ENCODE results near the gene MGAT5B.
"Not testable (repeated sequence)": the region's sequence is repeated elsewhere in the genome, so short reads cannot be mapped to it uniquely, and the experiment has no call there.

Gene MGAT5B

GRCh38 chr17:76841776-76842405 lies 26.3 kb upstream of the MGAT5B start:
- Mint-ChIP-seq H3K36me3 (ENCODE audit: low read depth) (no peaks in the 10 kb centered on the region), H3K4me3 (no peak overlapping the region), H3K27ac (no peak overlapping the region), H3K4me1 (ENCODE audit: low read depth) (peaks cover 17% of the 10 kb centered on the region), H3K27me3 (peaks cover 41% of the 10 kb centered on the region), H3K9me3 (no peaks in the 10 kb centered on the region)
- intact Hi-C loops (cut with micrococcal nuclease): no loop called here

- H3K4me1 Mint-ChIP-seq (ENCODE audit: low read depth): peaks cover 20% of the 10 kb centered on the region
- H3K9me3 Mint-ChIP-seq; H3K36me3 Mint-ChIP-seq (ENCODE audit: low read depth); H3K27ac Mint-ChIP-seq; intact Hi-C loops (cut with micrococcal nuclease); H3K4me3 Mint-ChIP-seq: not testable (repeated sequence)
- peaks cover 42% of the 10 kb centered on the region for H3K27me3 Mint-ChIP-seq
These were observed 25.1 kb upstream of the MGAT5B start for GRCh38 chr17:76843068-76843467.

GRCh38 chr17:76843703-76844484 lies 24.3 kb upstream of the MGAT5B start:
- Mint-ChIP-seq H3K36me3 (ENCODE audit: low read depth) (no peaks in the 10 kb centered on the region), H3K4me1 (ENCODE audit: low read depth) (peaks cover 20% of the 10 kb centered on the region), H3K27me3 (peaks cover 40% of the 10 kb centered on the region), H3K27ac (no peak overlapping the region), H3K9me3 (no peaks in the 10 kb centered on the region), H3K4me3 (no peak overlapping the region)
- intact Hi-C loops (cut with micrococcal nuclease): no loop called here

GRCh38 chr17:76844485-76844829 lies 23.7 kb upstream of the MGAT5B start:
- H3K27ac Mint-ChIP-seq: no peak overlapping the region
- H3K36me3 Mint-ChIP-seq (ENCODE audit: low read depth): no peaks in the 10 kb centered on the region
- no peaks in the 10 kb centered on the region for H3K9me3 Mint-ChIP-seq
- H3K4me3 Mint-ChIP-seq: no peak overlapping the region
- intact Hi-C loops (cut with micrococcal nuclease): no loop called here
- peaks cover 20% of the 10 kb centered on the region for H3K4me1 Mint-ChIP-seq (ENCODE audit: low read depth)
- H3K27me3 Mint-ChIP-seq: peaks cover 40% of the 10 kb centered on the region

GRCh38 chr17:76844846-76845245 lies 23.4 kb upstream of the MGAT5B start:
- Mint-ChIP-seq H3K27ac (no peak overlapping the region), H3K27me3 (peaks cover 39% of the 10 kb centered on the region), H3K4me1 (ENCODE audit: low read depth) (peaks cover 17% of the 10 kb centered on the region), H3K9me3 (no peaks in the 10 kb centered on the region), H3K36me3 (ENCODE audit: low read depth) (no peaks in the 10 kb centered on the region), H3K4me3 (no peak overlapping the region)
- intact Hi-C loops (cut with micrococcal nuclease): no loop called here

GRCh38 chr17:76845541-76846017 lies 22.6 kb upstream of the MGAT5B start:
- Mint-ChIP-seq H3K36me3 (ENCODE audit: low read depth) (no peaks in the 10 kb centered on the region), H3K4me1 (ENCODE audit: low read depth) (peaks cover 10% of the 10 kb centered on the region), H3K27ac (no peak overlapping the region), H3K27me3 (peaks cover 32% of the 10 kb centered on the region), H3K9me3 (no peaks in the 10 kb centered on the region), H3K4me3 (no peak overlapping the region)
- intact Hi-C loops (cut with micrococcal nuclease): no loop called here

- H3K9me3 Mint-ChIP-seq: no peaks in the 10 kb centered on the region
- H3K36me3 Mint-ChIP-seq (ENCODE audit: low read depth): no peaks in the 10 kb centered on the region
- H3K27ac Mint-ChIP-seq: no peak overlapping the region
- intact Hi-C loops (cut with micrococcal nuclease): no loop called here
- H3K4me1 Mint-ChIP-seq (ENCODE audit: low read depth): peaks cover 5% of the 10 kb centered on the region
- H3K4me3 Mint-ChIP-seq: no peak overlapping the region
- peaks cover 17% of the 10 kb centered on the region for H3K27me3 Mint-ChIP-seq
These were observed 21.2 kb upstream of the MGAT5B start for GRCh38 chr17:76847031-76847430.

- Mint-ChIP-seq H3K4me3 (no peak overlapping the region), H3K27ac (no peak overlapping the region), H3K27me3 (peaks cover 8% of the 10 kb centered on the region), H3K4me1 (ENCODE audit: low read depth) (peaks cover 5% of the 10 kb centered on the region), H3K36me3 (ENCODE audit: low read depth) (no peaks in the 10 kb centered on the region), H3K9me3 (no peaks in the 10 kb centered on the region)
- intact Hi-C loops (cut with micrococcal nuclease): no loop called here
These were observed 19.5 kb upstream of the MGAT5B start for GRCh38 chr17:76848670-76849069.

- H3K27me3 Mint-ChIP-seq; H3K36me3 Mint-ChIP-seq (ENCODE audit: low read depth); intact Hi-C loops (cut with micrococcal nuclease); H3K4me3 Mint-ChIP-seq; H3K27ac Mint-ChIP-seq; H3K4me1 Mint-ChIP-seq (ENCODE audit: low read depth); H3K9me3 Mint-ChIP-seq: not testable (repeated sequence)
These were observed 19.0 kb upstream of the MGAT5B start for GRCh38 chr17:76849160-76849559.

GRCh38 chr17:76852843-76853242 lies 15.4 kb upstream of the MGAT5B start:
- Mint-ChIP-seq H3K4me3 (no peak overlapping the region), H3K27me3 (peaks cover 4% of the 10 kb centered on the region), H3K9me3 (no peaks in the 10 kb centered on the region), H3K36me3 (ENCODE audit: low read depth) (no peaks in the 10 kb centered on the region), H3K27ac (no peak overlapping the region), H3K4me1 (ENCODE audit: low read depth) (no peaks in the 10 kb centered on the region)
- intact Hi-C loops (cut with micrococcal nuclease): no loop called here

- H3K27me3 Mint-ChIP-seq: peaks cover 8% of the 10 kb centered on the region
- H3K27ac Mint-ChIP-seq: no peak overlapping the region
- no peaks in the 10 kb centered on the region for H3K4me1 Mint-ChIP-seq (ENCODE audit: low read depth)
- H3K4me3 Mint-ChIP-seq: no peak overlapping the region
- no peaks in the 10 kb centered on the region for H3K36me3 Mint-ChIP-seq (ENCODE audit: low read depth)
- intact Hi-C loops (cut with micrococcal nuclease): no loop called here
- no peaks in the 10 kb centered on the region for H3K9me3 Mint-ChIP-seq
These were observed 13.1 kb upstream of the MGAT5B start for GRCh38 chr17:76855105-76855504.

GRCh38 chr17:76862079-76862478 lies 6.1 kb upstream of the MGAT5B start:
- Mint-ChIP-seq H3K4me3 (no peak overlapping the region), H3K27ac (no peak overlapping the region), H3K4me1 (ENCODE audit: low read depth) (no peaks in the 10 kb centered on the region), H3K36me3 (ENCODE audit: low read depth) (no peaks in the 10 kb centered on the region), H3K9me3 (peaks cover 12% of the 10 kb centered on the region), H3K27me3 (peaks cover 16% of the 10 kb centered on the region)
- intact Hi-C loops (cut with micrococcal nuclease): no loop called here

- H3K9me3 Mint-ChIP-seq: peaks cover 12% of the 10 kb centered on the region
- no peaks in the 10 kb centered on the region for H3K4me1 Mint-ChIP-seq (ENCODE audit: low read depth)
- H3K36me3 Mint-ChIP-seq (ENCODE audit: low read depth): no peaks in the 10 kb centered on the region
- H3K4me3 Mint-ChIP-seq: no peak overlapping the region
- intact Hi-C loops (cut with micrococcal nuclease): no loop called here
- no peak overlapping the region for H3K27ac Mint-ChIP-seq
- H3K27me3 Mint-ChIP-seq: peaks cover 20% of the 10 kb centered on the region
These were observed 5.7 kb upstream of the MGAT5B start for GRCh38 chr17:76862494-76862893.

- H3K27me3 Mint-ChIP-seq: peaks cover 30% of the 10 kb centered on the region
These were observed 4.2 kb upstream of the MGAT5B start for GRCh38 chr17:76864024-76864423.

More at GRCh38 chr17:76864024-76864423, 4.2 kb upstream of the MGAT5B start:
- H3K27ac Mint-ChIP-seq: no peak overlapping the region
- H3K9me3 Mint-ChIP-seq: peaks cover 12% of the 10 kb centered on the region
- no peak overlapping the region for H3K4me3 Mint-ChIP-seq
- peaks cover 9% of the 10 kb centered on the region for H3K4me1 Mint-ChIP-seq (ENCODE audit: low read depth)
- H3K36me3 Mint-ChIP-seq (ENCODE audit: low read depth): no peaks in the 10 kb centered on the region
- intact Hi-C loops (cut with micrococcal nuclease): no loop called here
